Activated CD4-positive, CD25-positive, alpha-beta regulatory T cell (primary cell): ENCODE measurements around the gene JAK3.

Experiments used
- DNase-seq, 4 experiments: peaks; one replicate each; lab custom pipeline; 2025; lab: John Stamatoyannopoulos, UW

JAK3 gene

GRCh38 chr19:17840019-17840418 is 7.8 kb downstream of the JAK3 start:
- DNase-seq, result no peak

GRCh38 chr19:17837972-17838371 is 9.8 kb downstream of the JAK3 start:
- no peak for DNase-seq

- DNase-seq, result no peak
Measured at GRCh38 chr19:17836530-17836929, 11.3 kb downstream of the JAK3 start.

- no peak for DNase-seq
Measured at GRCh38 chr19:17835182-17836006, 12.4 kb downstream of the JAK3 start.

- no peak for DNase-seq
Measured at GRCh38 chr19:17834350-17835181, 13.2 kb downstream of the JAK3 start.

- DNase-seq, result no peak
Measured at GRCh38 chr19:17832443-17833208, 15.2 kb downstream of the JAK3 start.

- DNase-seq, result no peak
Measured at GRCh38 chr19:17831419-17831888, 16.3 kb downstream of the JAK3 start.

GRCh38 chr19:17830567-17831418 is 17.0 kb downstream of the JAK3 start:
- no peak for DNase-seq

- DNase-seq, result no peak
Measured at GRCh38 chr19:17829855-17830566, 17.8 kb downstream of the JAK3 start.

GRCh38 chr19:17826508-17827056 is 21.2 kb downstream of the JAK3 start:
- no peak for DNase-seq

GRCh38 chr19:17824339-17824738 is 23.4 kb downstream of the JAK3 start:
- no peak for DNase-seq

- DNase-seq, result no peak
Measured at GRCh38 chr19:17821190-17821589, 26.6 kb downstream of the JAK3 start, which contains the start of gene INSL3. INSL3 (minus strand) TSS chr19:17821519; CDS start chr19:17821506, 13 bp downstream.

GRCh38 chr19:17817668-17818363 is 30.0 kb downstream of the JAK3 start:
- no peak for DNase-seq

- DNase-seq, result no peak
Measured at GRCh38 chr19:17812099-17812498, 35.7 kb downstream of the JAK3 start.

GRCh38 chr19:17811681-17812080 is 36.1 kb downstream of the JAK3 start:
- no peak for DNase-seq

- DNase-seq, result no peak
Measured at GRCh38 chr19:17811103-17811502, 36.7 kb downstream of the JAK3 start.

GRCh38 chr19:17807731-17808316 is 40.0 kb downstream of the JAK3 start:
- DNase-seq, result no peak

GRCh38 chr19:17806945-17807344 is 40.8 kb downstream of the JAK3 start:
- no peak for DNase-seq

GRCh38 chr19:17805427-17805826 is 42.4 kb downstream of the JAK3 start:
- DNase-seq, result no peak
